Adrenal gland (tissue), 12 donors: ENCODE data around the gene PDZRN3. TPM values are rescaled to one million over a fixed set of nuclear protein-coding genes. Genes with fewer than 3 reads are reported as not detected.
A peak's percentile ranks its signal among the peaks of the same experiment; 100 is the strongest.

Experiments
- DNase-seq, 7 donors: peaks; one replicate each; pipeline ENCODE4 v3.0.0-alpha.2; 2019 to 2020
- H3K27ac ChIP-seq, 5 donors: fragments of 200-600 bp; sonication (generic) in 4 of 5; 1 replicate in 3 of 5; 2 replicates in 2 of 5; pipeline versions ENCODE4 v1.5.1 to v1.8.0; 2016 to 2020; ENCODE audit warnings: mild to moderate bottlenecking in 1 of 5
- H3K27me3 ChIP-seq: fragments of 200-600 bp; 2 replicates; pipeline ENCODE4 v1.8.0; 2021
- H3K36me3 ChIP-seq, 2 donors: fragments of 200-600 bp; replicated peaks in 1 of 2; 1 replicate in 1 of 2; 2 replicates in 1 of 2; pipeline versions ENCODE4 v1.5.1 to v1.8.0; 2018 to 2022
- H3K4me1 ChIP-seq, 2 donors: fragments of 200-600 bp; replicated peaks in 1 of 2; 1 replicate in 1 of 2; 2 replicates in 1 of 2; pipeline versions ENCODE4 v1.5.1 to v1.8.0; 2018 to 2021
- H3K4me3 ChIP-seq, 4 donors: fragments of 200-600 bp; sonication (generic) in 3 of 4; one replicate each; pipeline ENCODE4 v1.5.1; 2016 to 2018
- H3K9me3 ChIP-seq, 3 donors: fragments of 200-600 bp; sonication (generic) in 1 of 3; replicated peaks in 1 of 3; 1 replicate in 2 of 3; 2 replicates in 1 of 3; pipeline versions ENCODE4 v1.5.1 to v1.8.0; 2016 to 2021
- CTCF ChIP-seq, 6 experiments: fragments of 450-650 bp in 4 of 6; fragments of 200-600 bp in 2 of 6; sonication (generic) in 1 of 6; IDR thresholded peaks; 1 replicate in 5 of 6; 2 replicates in 1 of 6; pipeline versions ENCODE4 v1.5.1 to v1.8.0; 2016 to 2021; ENCODE audit warnings: antibody characterized with exemption in 6 of 6, mild to moderate bottlenecking in 2 of 6, moderate library complexity in 1 of 6
- POLR2A ChIP-seq, 2 donors: fragments of 450-650 bp; IDR thresholded peaks; one replicate each; pipeline ENCODE4 v1.6.1; 2017; ENCODE audit warnings: antibody characterized with exemption in 2 of 2, mild to moderate bottlenecking in 2 of 2, moderate library complexity in 1 of 2
- WGBS, 4 donors: extraction: QIAGEN DNeasy Blood & Tissue Kit in 2 of 4; methylation state at CpG; one replicate each; pipeline versions ENCODE4 v1.1.5 to v1.1.7; 2013 to 2017; 5-methylcytosine and 5-hydroxymethylcytosine counted together
- intact Hi-C, 2 donors: fragments of 100-400 bp; cut with DNase I; formaldehyde crosslinking; loops; one replicate each; pipeline versions ENCODE4 v1.14.1 to v1.15.0; 2022 to 2023
- polyA plus RNA-seq, 3 donors: library from polyadenylated mRNA; stranded (reverse); fragments of 200-250 nt in 2 of 3; fragments of 350-450 nt in 1 of 3; fragmentation: Illumina TruSeq in 1 of 3; extraction: RNeasy Lipid Tissue Mini Kit (QIAGEN cat#74804) in 1 of 3; gene quantifications; one replicate each; pipeline ENCODE4 v1.2.3, GENCODE V29; 2013 to 2014
- total RNA-seq, 9 donors: library from RNA; depleted of rRNA in 4 of 9; stranded (reverse); fragments of >200 nt in 4 of 9; fragments of 120-200 nt in 1 of 9; fragmentation: NEBNext Ultra II Directional in 1 of 9; extraction: Animal tissue kit (Norgen Biotek cat#: 25700) in 1 of 9; gene quantifications; one replicate each; pipeline versions ENCODE4 v1.1.0 to v1.2.4, GENCODE V29; 2013 to 2023
- donor health status: healthy with polysubstance abuse.
- donor health status: Bipolar disorder and iron deficiency.
- donor health status: DM: yes; HTN: yes; CAD: no.
- donor health status: DM: no; HTN: no; CAD: no.
- donor health status: DM: no; HTN: no; CAD: no.
- donor health status: DM: yes; HTN: yes; CAD: no.

Gene PDZRN3
- total and polyA plus RNA-seq, 12 donors, result 11.5 to 126 (median 64.1) TPM

DNA sequence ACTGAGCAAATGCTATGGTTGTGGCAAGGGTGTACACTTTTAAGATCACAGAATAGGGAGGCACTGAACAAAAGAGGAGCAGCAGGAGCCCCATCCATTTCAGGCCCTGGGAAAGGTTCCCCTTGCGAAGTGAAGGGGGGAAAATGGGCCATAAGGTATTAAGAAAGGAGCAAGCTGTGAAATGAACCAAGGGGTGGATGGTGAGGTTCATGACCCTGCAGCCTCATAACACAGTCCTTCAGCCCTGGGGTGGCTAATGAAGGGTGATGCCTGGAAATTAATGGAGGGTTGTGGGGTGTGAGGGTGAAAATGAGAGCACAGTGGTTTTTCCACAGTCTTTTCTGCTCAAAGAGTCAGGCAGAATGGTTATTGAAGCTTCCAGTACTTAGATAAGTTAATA is 150.1 kb downstream of the PDZRN3 start:
- Histone ChIP-seq H3K27ac (no peak overlapping the region), H3K36me3 (no peaks in the 10 kb centered on the region), H3K4me3 (no peak overlapping the region), H3K9me3 (no peaks in the 10 kb centered on the region), H3K4me1 (peaks cover 6 to 20% of the 10 kb centered on the region in 2 donors), H3K27me3 (no peaks in the 10 kb centered on the region)
- TF ChIP-seq CTCF (IDR thresholded peaks at IDR 0.05) (no peak), POLR2A (IDR thresholded peaks at IDR 0.05) (no peak)
- intact Hi-C loops, result no loop called here
- WGBS, 4 donors, result 90 to 100% (median 98%) methylated on average over 1 of the region's 1 CpG
- DNase-seq, result no peak

DNA sequence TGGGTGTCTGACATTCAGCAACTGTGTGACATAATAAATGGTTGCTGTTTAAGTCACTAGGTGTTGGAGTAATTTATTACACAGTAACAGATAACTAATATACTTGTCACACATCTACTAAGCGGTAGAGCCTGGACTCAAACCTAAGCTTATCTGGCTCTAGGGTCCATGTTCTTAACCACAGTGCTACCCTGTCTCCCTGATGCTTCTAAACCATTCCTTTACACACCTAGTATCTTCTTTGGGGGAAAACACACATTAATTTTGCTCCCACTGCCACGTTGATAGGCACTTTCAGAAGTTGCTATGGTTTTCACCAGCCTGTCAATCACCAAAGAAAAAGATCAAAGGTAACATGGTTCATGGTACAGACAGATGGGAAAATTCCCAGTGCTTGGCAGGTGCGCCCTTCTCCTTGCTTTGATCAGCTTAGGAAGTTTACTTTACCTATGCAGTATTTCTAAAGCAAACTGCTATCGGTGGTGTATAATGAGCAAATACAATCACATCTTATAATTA is 150.8 kb downstream of the PDZRN3 start:
- Histone ChIP-seq H3K9me3 (no peaks in the 10 kb centered on the region), H3K36me3 (no peaks in the 10 kb centered on the region), H3K27ac (no peak overlapping the region), H3K4me1 (peaks cover 6 to 20% of the 10 kb centered on the region in 2 donors), H3K4me3 (no peak overlapping the region), H3K27me3 (no peaks in the 10 kb centered on the region)
- no peak for DNase-seq
- intact Hi-C loops, result no loop called here
- 72 to 84% (median 77%) methylated on average over 4 of the region's 4 CpGs for WGBS, 4 donors
- no peak for TF ChIP-seq CTCF (IDR thresholded peaks at IDR 0.05)
- no peak for TF ChIP-seq POLR2A (IDR thresholded peaks at IDR 0.05)

DNA sequence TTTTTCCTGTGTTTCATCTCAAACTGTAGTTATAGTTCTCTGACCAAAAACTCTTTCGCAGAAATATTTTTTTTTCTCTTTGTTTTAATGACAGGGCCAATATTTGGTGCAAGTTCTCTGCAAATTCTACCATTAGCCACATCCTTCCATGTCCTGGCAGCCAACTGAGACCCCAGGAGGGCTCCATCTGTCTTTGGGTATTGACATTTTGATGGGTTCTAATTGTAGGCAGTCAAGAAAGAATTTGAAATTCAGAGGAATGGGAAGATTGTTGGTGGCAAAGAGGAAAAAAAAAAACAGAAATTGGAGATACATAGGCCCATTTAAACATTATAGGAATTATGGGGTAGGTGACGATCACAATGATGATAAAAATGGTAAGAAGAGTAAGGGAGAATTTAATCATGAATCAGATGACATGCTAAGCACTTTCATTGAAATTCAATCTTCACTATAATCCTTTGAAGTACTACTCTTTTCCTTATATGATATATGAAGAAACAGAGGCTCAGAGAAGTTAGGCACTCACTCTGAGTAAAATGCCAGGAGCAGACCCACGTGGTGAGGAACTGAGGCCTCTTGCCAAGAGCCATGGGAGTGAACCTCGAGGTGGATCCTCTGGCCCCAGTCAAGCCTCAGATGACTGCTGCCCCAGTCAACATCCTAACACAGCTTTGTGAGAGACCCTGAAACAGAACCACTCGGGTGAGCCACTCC is 151.4 kb downstream of the PDZRN3 start:
- intact Hi-C loops, result no loop called here
- H3K9me3 ChIP-seq, result no peaks in the 10 kb centered on the region
- no peak for DNase-seq
- H3K27me3 ChIP-seq, result no peaks in the 10 kb centered on the region
- no peak overlapping the region for H3K4me3 ChIP-seq
- 75 to 85% (median 77%) methylated on average over 5 of the region's 5 CpGs for WGBS, 4 donors
- H3K36me3 ChIP-seq, result no peaks in the 10 kb centered on the region
- TF ChIP-seq CTCF (IDR thresholded peaks at IDR 0.05), result no peak
- no peak for TF ChIP-seq POLR2A (IDR thresholded peaks at IDR 0.05)
- peaks cover 6 to 20% of the 10 kb centered on the region in 2 donors for H3K4me1 ChIP-seq
- no peak overlapping the region for H3K27ac ChIP-seq

DNA sequence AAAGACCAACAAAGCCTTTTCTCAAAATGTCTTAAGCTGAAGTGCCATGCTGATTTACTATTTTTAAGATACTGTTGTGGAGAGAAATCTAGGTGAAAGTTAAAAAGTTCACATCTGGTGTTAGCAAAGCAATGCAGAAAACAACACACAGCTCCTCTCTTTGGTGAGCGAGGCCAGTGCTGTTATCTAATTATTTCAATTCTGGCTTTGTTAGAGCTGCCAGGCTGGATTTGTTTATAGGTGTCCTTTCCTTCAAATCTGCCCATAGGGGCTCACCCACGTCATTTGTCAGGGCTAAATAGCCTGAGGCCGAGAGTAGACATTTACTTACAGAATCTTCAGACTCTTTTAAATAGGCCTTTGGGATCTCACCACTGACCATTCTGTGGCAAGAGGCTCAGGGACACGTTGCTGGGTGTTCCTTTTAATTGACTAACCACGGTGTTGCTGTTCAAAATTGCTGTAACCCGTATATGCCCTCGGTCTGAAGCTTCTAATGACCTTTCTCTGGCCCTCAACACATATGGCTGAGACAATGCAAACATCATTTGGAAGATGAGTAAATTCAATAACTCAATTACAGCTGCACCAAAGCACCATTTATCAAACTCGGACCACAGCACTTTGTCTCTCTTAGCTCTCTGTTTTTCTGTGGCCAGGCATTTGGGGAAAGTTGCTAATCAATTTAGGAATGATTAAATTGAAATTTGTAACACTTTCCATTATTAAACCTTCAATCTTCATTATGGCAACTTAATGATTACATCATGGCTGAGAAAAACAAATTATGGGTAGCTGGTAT is 152.6 kb downstream of the PDZRN3 start:
- TF ChIP-seq CTCF (IDR thresholded peaks at IDR 0.05), result no peak
- no peak for TF ChIP-seq POLR2A (IDR thresholded peaks at IDR 0.05)
- peak overlapping the region in 2 of 5 donors; percentile 52 to 58 for H3K27ac ChIP-seq
- H3K4me3 ChIP-seq, result no peak overlapping the region
- intact Hi-C loops, result no loop called here
- WGBS, 4 donors, result 57 to 72% (median 57%) methylated on average over 8 of the region's 8 CpGs
- H3K27me3 ChIP-seq, result no peaks in the 10 kb centered on the region
- no peaks in the 10 kb centered on the region for H3K9me3 ChIP-seq
- H3K4me1 ChIP-seq, result peaks cover 6 to 20% of the 10 kb centered on the region in 2 donors
- no peak for DNase-seq
- no peaks in the 10 kb centered on the region for H3K36me3 ChIP-seq
